ENCODE data around the gene PLXNB3. TPM values are rescaled to one million over a fixed set of nuclear protein-coding genes. Genes with fewer than 3 reads are reported as not detected.
A peak's percentile ranks its signal among the peaks of the same experiment; 100 is the strongest.
"Not testable (repeated sequence)": the region's sequence is repeated elsewhere in the genome, so short reads cannot be mapped to it uniquely, and the experiment has no call there.

Gene PLXNB3
- total RNA-seq, 1 donor = 0.54 TPM

- no peak for DNase-seq (ENCODE audit: low read depth in 2 of 3, low spot score in 2 of 3)
These were observed 43.0 kb downstream of the PLXNB3 start for GRCh38 chrX:153806999-153807575.

- no peak for DNase-seq (ENCODE audit: low read depth in 2 of 3, low spot score in 2 of 3)
These were observed 43.9 kb downstream of the PLXNB3 start for GRCh38 chrX:153807976-153808375.

GRCh38 chrX:153812220-153812619, 48.2 kb downstream of the PLXNB3 start:
- DNase-seq (ENCODE audit: low read depth in 2 of 3, low spot score in 2 of 3) = no peak

- no peak for DNase-seq (ENCODE audit: low read depth in 2 of 3, low spot score in 2 of 3)
These were observed 49.1 kb downstream of the PLXNB3 start for GRCh38 chrX:153813161-153813560.

GRCh38 chrX:153814591-153815315, 50.7 kb downstream of the PLXNB3 start:
- DNase-seq (ENCODE audit: low read depth in 2 of 3, low spot score in 2 of 3) = peak in 2 of 3 donors; percentile 30 to 67

GRCh38 chrX:153816831-153817690, 53.0 kb downstream of the PLXNB3 start:
- DNase-seq (ENCODE audit: low read depth in 2 of 3, low spot score in 2 of 3) = peak in 2 of 3 donors; percentile 42 to 63

- not testable (repeated sequence) for DNase-seq (ENCODE audit: low read depth in 2 of 3, low spot score in 2 of 3)
These were observed 54.0 kb downstream of the PLXNB3 start for GRCh38 chrX:153818064-153818463.

- DNase-seq (ENCODE audit: low read depth in 2 of 3, low spot score in 2 of 3) = peak in 2 of 3 donors; percentile 38
These were observed 54.7 kb downstream of the PLXNB3 start for GRCh38 chrX:153818571-153819383.

- DNase-seq (ENCODE audit: low read depth in 2 of 3, low spot score in 2 of 3) = no peak
These were observed 55.5 kb downstream of the PLXNB3 start for GRCh38 chrX:153819384-153820040.

GRCh38 chrX:153820601-153821000, 56.6 kb downstream of the PLXNB3 start:
- DNase-seq (ENCODE audit: low read depth in 2 of 3, low spot score in 2 of 3) = no peak

GRCh38 chrX:153821066-153821465, 57.0 kb downstream of the PLXNB3 start:
- DNase-seq (ENCODE audit: low read depth in 2 of 3, low spot score in 2 of 3) = no peak

GRCh38 chrX:153824348-153824747, 60.3 kb downstream of the PLXNB3 start:
- no peak for DNase-seq (ENCODE audit: low read depth in 2 of 3, low spot score in 2 of 3)

- no peak for DNase-seq (ENCODE audit: low read depth in 2 of 3, low spot score in 2 of 3)
These were observed 61.0 kb downstream of the PLXNB3 start for GRCh38 chrX:153825042-153825441.

Other genes with a start within 250 kb of the PLXNB3 start
- gene ATP2B3, start 246.6 kb upstream of the PLXNB3 start, total RNA-seq = not detected
- gene CCNQ, start 165.1 kb upstream of the PLXNB3 start, total RNA-seq = 32.3 TPM
- gene DUSP9, start 117.0 kb upstream of the PLXNB3 start, total RNA-seq = not detected
- not detected for gene PNCK, start 90.4 kb upstream of the PLXNB3 start, total RNA-seq
- gene SLC6A8, start 76.3 kb upstream of the PLXNB3 start, total RNA-seq = 2.2 TPM
- gene BCAP31, start 39.9 kb upstream of the PLXNB3 start, total RNA-seq = 107 TPM
- gene ABCD1, start 39.4 kb upstream of the PLXNB3 start, total RNA-seq = 17.2 TPM
- 0.27 TPM for gene SRPK3, start 16.8 kb downstream of the PLXNB3 start, total RNA-seq
- gene IDH3G, start 30.1 kb downstream of the PLXNB3 start, total RNA-seq = 117 TPM
- 268 TPM for gene SSR4, start 30.4 kb downstream of the PLXNB3 start, total RNA-seq
- under 0.01 TPM for gene PDZD4, start 66.3 kb downstream of the PLXNB3 start, total RNA-seq
- under 0.01 TPM for gene L1CAM, start 121.9 kb downstream of the PLXNB3 start, total RNA-seq
- under 0.01 TPM for gene AVPR2, start 140.4 kb downstream of the PLXNB3 start, total RNA-seq
- gene ARHGAP4, start 162.0 kb downstream of the PLXNB3 start, total RNA-seq = 242 TPM
- gene NAA10, start 170.8 kb downstream of the PLXNB3 start, total RNA-seq = 37.4 TPM
- gene RENBP, start 180.4 kb downstream of the PLXNB3 start, total RNA-seq = 37.7 TPM
- gene HCFC1, start 207.6 kb downstream of the PLXNB3 start, total RNA-seq = 95.1 TPM
- gene TMEM187, start 208.5 kb downstream of the PLXNB3 start, total RNA-seq = 15.6 TPM

Data from hematopoietic multipotent progenitor cell (in vitro differentiated cells).